K562 (cell line): ENCODE results near the gene MICU2. TPM values are rescaled to one million over a fixed set of nuclear protein-coding genes. Genes with fewer than 3 reads are reported as not detected.

Experiments used
- ARID1B ChIP-seq: fragments of 450-650 bp; IDR thresholded peaks from 2 replicates; pipeline ENCODE4 v1.6.1; 2016; ENCODE audit warnings: antibody characterized with exemption, mild to moderate bottlenecking, inconsistent platforms
- BMI1 ChIP-seq: fragments of 150-350 bp; IDR thresholded peaks from 2 replicates; pipeline ENCODE4 v1.6.1; 2014; ENCODE audit warnings: low read length
- HDGF ChIP-seq: fragments of 450-650 bp; IDR thresholded peaks from 2 replicates; pipeline ENCODE4 v1.6.1; 2016
- KDM1A ChIP-seq, 2 experiments: fragments of 450-650 bp; IDR thresholded peaks; 2 replicates each; pipeline ENCODE4 v1.6.1; 2016; ENCODE audit warnings: mild to moderate bottlenecking in 2 of 2
- RBM34 ChIP-seq: fragments of 200-400 bp; formaldehyde crosslinking; IDR thresholded peaks from 2 replicates; pipeline ENCODE4 v1.6.1; 2018; ENCODE audit warnings: low read length, borderline replicate concordance; ENCODE audit not compliant: insufficient read depth
- SUPT5H ChIP-seq: fragments of 450-650 bp; IDR thresholded peaks from 2 replicates; pipeline ENCODE4 v1.6.1; 2016
- TAF9B ChIP-seq: fragments of 450-650 bp; IDR thresholded peaks from 2 replicates; pipeline ENCODE4 v1.6.1; 2018; ENCODE audit warnings: mild to moderate bottlenecking; ENCODE audit not compliant: partially characterized antibody
- TCF7L2 ChIP-seq: fragments of 150-350 bp; IDR thresholded peaks from 2 replicates; pipeline ENCODE4 v1.6.1; 2016; ENCODE audit warnings: low read depth, mild to moderate bottlenecking, low read length, moderate library complexity
- ZNF121 ChIP-seq: sonication (generic); formaldehyde crosslinking; conservative IDR thresholded peaks from 2 replicates; pipeline ENCODE4 v1.8.0; 2022; ENCODE audit warnings: missing genetic modification reagents
- ZNF140 ChIP-seq: fragments of 250-450 bp; sonication (Bioruptor Pico); IDR thresholded peaks from 2 replicates; pipeline ENCODE4 v1.8.0; 2021; ENCODE audit warnings: moderate library complexity, mild to moderate bottlenecking, inconsistent platforms
- ZNF785 ChIP-seq: fragments of 250-450 bp; sonication (Bioruptor Pico); IDR thresholded peaks from 2 replicates; pipeline ENCODE4 v1.4.0; 2020; ENCODE audit warnings: mild to moderate bottlenecking
- ZNF830 ChIP-seq: fragments of 250-450 bp; sonication (Bioruptor Pico); IDR thresholded peaks from 2 replicates; pipeline ENCODE4 v1.5.0; 2021; ENCODE audit warnings: mild to moderate bottlenecking
- polyA plus RNA-seq, 8 experiments: library from polyadenylated mRNA; depleted of rRNA in 4 of 8; stranded (reverse) in 5 of 8; unstranded in 3 of 8; fragments of >200 nt; fragmentation: Nextera tagmentation in 2 of 8; fragmentation: Illumina TruSeq in 1 of 8; extraction: Ambion mirVana in 2 of 8; extraction: Trizol in 1 of 8; gene quantifications; 2 replicates each; pipeline versions ENCODE4 v1.2.1 to v1.2.3, GENCODE V29; 2011 to 2014; ENCODE audit warnings: inconsistent platforms in 1 of 8, missing spikeins in 1 of 8
- total RNA-seq, 7 experiments: library from RNA; depleted of rRNA in 6 of 7; stranded (reverse); fragments of >200 nt in 6 of 7; fragmentation: Illumina TruSeq in 2 of 7; extraction: Trizol in 2 of 7; gene quantifications; 2 replicates each; pipeline versions ENCODE4 v1.2.1 to v1.2.3, GENCODE V29; 2011 to 2021; ENCODE audit warnings: low replicate concordance in 1 of 7
- TF ChIP-seq, protein P1 (sequence below): fragments of 450-650 bp; IDR thresholded peaks from 2 replicates; pipeline ENCODE4 v1.6.1; 2016; ENCODE audit warnings: low read depth
- TF ChIP-seq, protein P2 (sequence below): sonication (generic); formaldehyde crosslinking; IDR thresholded peaks from 2 replicates; pipeline ENCODE4 v1.8.0; 2023; ENCODE audit warnings: mild to moderate bottlenecking, missing genetic modification reagents
- TF ChIP-seq, protein P3 (sequence below): sonication (generic); formaldehyde crosslinking; IDR thresholded peaks from 2 replicates; pipeline ENCODE4 v1.8.0; 2022; ENCODE audit warnings: mild to moderate bottlenecking, missing genetic modification reagents

Gene MICU2
- total and polyA plus RNA-seq, 9 of the 15 experiments (the other 6 are each of a cell fraction or from before 2014, with no cell fraction given), result 9.1 to 41.8 (median 33.4) TPM

DNA sequence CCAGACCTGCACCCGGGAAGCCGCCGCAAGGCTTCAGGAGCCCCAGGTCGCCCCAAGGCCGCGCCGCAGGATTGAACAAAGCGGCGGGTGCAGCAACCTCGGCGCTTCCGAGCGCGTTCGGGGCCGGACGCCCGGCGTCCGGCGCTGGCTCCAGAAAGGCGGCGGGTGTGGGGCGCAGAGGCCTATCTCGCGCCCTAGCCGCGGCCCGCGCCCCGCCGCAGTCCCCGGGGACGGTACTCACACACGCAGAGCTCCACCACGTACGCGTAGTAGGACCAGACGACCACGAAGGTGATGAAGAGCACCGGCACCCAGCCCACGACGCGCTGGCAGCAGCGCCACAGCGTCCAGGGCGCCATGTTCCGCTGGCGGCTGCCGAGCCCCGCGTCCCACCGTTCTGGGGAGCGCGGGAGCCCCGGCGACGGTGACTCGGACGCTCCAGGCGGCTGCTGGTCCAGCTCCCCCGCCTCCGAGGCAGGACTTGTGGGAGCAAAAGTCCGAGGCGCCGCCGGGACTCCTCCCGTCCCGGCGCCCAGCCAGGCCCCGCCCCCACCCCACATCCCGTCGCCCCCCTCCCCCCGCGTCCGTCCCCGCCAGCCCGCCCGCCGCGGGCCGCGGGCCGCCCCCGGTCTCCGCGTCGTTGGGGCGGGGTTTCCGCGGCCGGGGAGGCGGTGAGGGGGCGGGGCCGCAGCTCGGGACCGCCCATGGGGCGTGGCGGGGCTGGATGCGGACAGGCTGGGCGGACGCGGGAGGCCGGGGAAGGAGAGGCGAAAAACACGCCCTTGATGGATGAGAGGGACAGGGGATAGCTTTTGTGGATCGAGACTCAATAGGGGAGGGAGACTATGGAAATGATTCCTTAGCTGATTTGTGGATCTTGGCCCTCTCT lies 144.9 kb downstream of the MICU2 start, which contains the start of gene ZDHHC20 (continued):
- TF ChIP-seq, protein P1, sequence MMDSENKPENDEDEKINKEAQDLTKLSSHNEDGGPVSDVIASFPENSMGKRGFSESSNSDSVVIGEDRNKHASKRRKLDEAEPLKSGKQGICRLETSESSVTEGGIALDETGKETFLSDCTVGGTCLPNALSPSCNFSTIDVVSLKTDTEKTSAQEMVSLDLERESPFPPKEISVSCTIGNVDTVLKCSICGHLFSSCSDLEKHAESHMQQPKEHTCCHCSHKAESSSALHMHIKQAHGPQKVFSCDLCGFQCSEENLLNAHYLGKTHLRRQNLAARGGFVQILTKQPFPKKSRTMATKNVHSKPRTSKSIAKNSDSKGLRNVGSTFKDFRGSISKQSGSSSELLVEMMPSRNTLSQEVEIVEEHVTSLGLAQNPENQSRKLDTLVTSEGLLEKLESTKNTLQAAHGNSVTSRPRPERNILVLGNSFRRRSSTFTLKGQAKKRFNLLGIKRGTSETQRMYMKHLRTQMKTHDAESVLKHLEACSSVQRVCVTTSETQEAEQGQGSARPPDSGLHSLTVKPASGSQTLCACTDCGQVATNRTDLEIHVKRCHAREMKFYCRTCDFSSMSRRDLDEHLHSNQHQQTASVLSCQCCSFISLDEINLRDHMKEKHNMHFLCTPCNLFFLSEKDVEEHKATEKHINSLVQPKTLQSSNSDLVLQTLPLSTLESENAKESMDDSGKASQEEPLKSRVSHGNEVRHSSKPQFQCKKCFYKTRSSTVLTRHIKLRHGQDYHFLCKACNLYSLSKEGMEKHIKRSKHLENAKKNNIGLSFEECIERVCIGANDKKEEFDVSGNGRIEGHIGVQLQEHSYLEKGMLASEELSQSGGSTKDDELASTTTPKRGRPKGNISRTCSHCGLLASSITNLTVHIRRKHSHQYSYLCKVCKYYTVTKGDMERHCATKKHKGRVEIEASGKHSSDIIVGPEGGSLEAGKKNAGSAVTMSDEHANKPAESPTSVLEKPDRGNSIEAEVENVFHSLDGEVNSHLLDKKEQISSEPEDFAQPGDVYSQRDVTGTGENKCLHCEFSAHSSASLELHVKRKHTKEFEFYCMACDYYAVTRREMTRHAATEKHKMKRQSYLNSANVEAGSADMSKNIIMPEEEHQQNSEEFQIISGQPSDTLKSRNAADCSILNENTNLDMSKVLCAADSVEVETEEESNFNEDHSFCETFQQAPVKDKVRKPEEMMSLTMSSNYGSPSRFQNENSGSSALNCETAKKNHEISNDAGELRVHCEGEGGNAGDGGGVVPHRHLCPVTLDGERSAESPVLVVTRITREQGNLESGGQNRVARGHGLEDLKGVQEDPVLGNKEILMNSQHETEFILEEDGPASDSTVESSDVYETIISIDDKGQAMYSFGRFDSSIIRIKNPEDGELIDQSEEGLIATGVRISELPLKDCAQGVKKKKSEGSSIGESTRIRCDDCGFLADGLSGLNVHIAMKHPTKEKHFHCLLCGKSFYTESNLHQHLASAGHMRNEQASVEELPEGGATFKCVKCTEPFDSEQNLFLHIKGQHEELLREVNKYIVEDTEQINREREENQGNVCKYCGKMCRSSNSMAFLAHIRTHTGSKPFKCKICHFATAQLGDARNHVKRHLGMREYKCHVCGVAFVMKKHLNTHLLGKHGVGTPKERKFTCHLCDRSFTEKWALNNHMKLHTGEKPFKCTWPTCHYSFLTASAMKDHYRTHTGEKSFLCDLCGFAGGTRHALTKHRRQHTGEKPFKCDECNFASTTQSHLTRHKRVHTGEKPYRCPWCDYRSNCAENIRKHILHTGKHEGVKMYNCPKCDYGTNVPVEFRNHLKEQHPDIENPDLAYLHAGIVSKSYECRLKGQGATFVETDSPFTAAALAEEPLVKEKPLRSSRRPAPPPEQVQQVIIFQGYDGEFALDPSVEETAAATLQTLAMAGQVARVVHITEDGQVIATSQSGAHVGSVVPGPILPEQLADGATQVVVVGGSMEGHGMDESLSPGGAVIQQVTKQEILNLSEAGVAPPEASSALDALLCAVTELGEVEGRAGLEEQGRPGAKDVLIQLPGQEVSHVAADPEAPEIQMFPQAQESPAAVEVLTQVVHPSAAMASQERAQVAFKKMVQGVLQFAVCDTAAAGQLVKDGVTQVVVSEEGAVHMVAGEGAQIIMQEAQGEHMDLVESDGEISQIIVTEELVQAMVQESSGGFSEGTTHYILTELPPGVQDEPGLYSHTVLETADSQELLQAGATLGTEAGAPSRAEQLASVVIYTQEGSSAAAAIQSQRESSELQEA, result no peak
- no peak for TF ChIP-seq TAF9B
- no peak for TF ChIP-seq ZNF785 (CRISPR knock-in tag)
- peak; percentile 60 for TF ChIP-seq SUPT5H
- no peak for TF ChIP-seq ZNF121 (CRISPR knock-in tag)
- TF ChIP-seq HDGF, result no peak
- TF ChIP-seq ARID1B, result no peak
- no peak for TF ChIP-seq ZNF830 (CRISPR knock-in tag)
- TF ChIP-seq BMI1, result no peak
- TF ChIP-seq RBM34, result no peak
- no peak for TF ChIP-seq KDM1A (IDR thresholded peaks at IDR 0.05)
- TF ChIP-seq TCF7L2, result no peak
- no peak for TF ChIP-seq ZNF140 (CRISPR knock-in tag)
- TF ChIP-seq, protein P2, sequence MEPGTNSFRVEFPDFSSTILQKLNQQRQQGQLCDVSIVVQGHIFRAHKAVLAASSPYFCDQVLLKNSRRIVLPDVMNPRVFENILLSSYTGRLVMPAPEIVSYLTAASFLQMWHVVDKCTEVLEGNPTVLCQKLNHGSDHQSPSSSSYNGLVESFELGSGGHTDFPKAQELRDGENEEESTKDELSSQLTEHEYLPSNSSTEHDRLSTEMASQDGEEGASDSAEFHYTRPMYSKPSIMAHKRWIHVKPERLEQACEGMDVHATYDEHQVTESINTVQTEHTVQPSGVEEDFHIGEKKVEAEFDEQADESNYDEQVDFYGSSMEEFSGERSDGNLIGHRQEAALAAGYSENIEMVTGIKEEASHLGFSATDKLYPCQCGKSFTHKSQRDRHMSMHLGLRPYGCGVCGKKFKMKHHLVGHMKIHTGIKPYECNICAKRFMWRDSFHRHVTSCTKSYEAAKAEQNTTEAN (CRISPR knock-in tag), result no peak
- TF ChIP-seq, protein P3, sequence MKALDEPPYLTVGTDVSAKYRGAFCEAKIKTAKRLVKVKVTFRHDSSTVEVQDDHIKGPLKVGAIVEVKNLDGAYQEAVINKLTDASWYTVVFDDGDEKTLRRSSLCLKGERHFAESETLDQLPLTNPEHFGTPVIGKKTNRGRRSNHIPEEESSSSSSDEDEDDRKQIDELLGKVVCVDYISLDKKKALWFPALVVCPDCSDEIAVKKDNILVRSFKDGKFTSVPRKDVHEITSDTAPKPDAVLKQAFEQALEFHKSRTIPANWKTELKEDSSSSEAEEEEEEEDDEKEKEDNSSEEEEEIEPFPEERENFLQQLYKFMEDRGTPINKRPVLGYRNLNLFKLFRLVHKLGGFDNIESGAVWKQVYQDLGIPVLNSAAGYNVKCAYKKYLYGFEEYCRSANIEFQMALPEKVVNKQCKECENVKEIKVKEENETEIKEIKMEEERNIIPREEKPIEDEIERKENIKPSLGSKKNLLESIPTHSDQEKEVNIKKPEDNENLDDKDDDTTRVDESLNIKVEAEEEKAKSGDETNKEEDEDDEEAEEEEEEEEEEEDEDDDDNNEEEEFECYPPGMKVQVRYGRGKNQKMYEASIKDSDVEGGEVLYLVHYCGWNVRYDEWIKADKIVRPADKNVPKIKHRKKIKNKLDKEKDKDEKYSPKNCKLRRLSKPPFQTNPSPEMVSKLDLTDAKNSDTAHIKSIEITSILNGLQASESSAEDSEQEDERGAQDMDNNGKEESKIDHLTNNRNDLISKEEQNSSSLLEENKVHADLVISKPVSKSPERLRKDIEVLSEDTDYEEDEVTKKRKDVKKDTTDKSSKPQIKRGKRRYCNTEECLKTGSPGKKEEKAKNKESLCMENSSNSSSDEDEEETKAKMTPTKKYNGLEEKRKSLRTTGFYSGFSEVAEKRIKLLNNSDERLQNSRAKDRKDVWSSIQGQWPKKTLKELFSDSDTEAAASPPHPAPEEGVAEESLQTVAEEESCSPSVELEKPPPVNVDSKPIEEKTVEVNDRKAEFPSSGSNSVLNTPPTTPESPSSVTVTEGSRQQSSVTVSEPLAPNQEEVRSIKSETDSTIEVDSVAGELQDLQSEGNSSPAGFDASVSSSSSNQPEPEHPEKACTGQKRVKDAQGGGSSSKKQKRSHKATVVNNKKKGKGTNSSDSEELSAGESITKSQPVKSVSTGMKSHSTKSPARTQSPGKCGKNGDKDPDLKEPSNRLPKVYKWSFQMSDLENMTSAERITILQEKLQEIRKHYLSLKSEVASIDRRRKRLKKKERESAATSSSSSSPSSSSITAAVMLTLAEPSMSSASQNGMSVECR (CRISPR knock-in tag), result 0 out of 2 replicates have a peak, but pooled peaks have one; percentile 44
